H1 (cell line): ENCODE measurements around the gene PEX14. TPM values are rescaled to one million over a fixed set of nuclear protein-coding genes. Genes with fewer than 3 reads are reported as not detected.

Source experiments
- CTCF ChIA-PET: fragments of 300-600 bp; sonication (Branson Sonifier 250); formaldehyde crosslinking; loops from one replicate; lab custom pipeline; 2021; ENCODE audit not compliant: partially characterized antibody; lab: Charles Lee
- POLR2A ChIA-PET: fragments of 300-600 bp; sonication (Branson Sonifier 250); formaldehyde crosslinking; loops from one replicate; lab custom pipeline; 2021; ENCODE audit warnings: inconsistent platforms; ENCODE audit not compliant: partially characterized antibody; lab: Charles Lee
- DNase-seq, 2 experiments: peaks; one replicate each; pipeline versions ENCODE4 v3.0.0 to v3.0.0-alpha.2; 2010 to 2022; ENCODE audit warnings: low spot score in 2 of 2, low read depth in 1 of 2, mixed read lengths in 1 of 2
- FAIRE-seq: peaks from 2 replicates; lab custom pipeline; 2011; peaks lifted over from hg19 to GRCh38; lab: Jason Lieb, UNC
- H2AFZ ChIP-seq: 2 replicates; pipeline ENCODE4 v1.8.1; 2012; ENCODE audit warnings: low read length, inconsistent platforms
- H2AK5ac ChIP-seq: 2 replicates; pipeline ENCODE4 v1.6.1; 2013; ENCODE audit warnings: low read depth, low read length
- H2BK120ac ChIP-seq: replicated peaks from 2 replicates; pipeline ENCODE3; 2013; ENCODE audit warnings: low read depth, low read length, inconsistent platforms
- H2BK12ac ChIP-seq: 2 replicates; pipeline ENCODE4 v1.6.1; 2013; ENCODE audit warnings: low read depth, low read length
- H2BK15ac ChIP-seq: 2 replicates; pipeline ENCODE4 v1.6.1; 2013; ENCODE audit warnings: low read length
- H2BK20ac ChIP-seq: 2 replicates; pipeline ENCODE4 v1.6.1; 2013; ENCODE audit warnings: low read length
- H2BK5ac ChIP-seq: 2 replicates; pipeline ENCODE4 v1.6.1; 2013; ENCODE audit warnings: low read depth, low read length
- H3K14ac ChIP-seq: 2 replicates; pipeline ENCODE4 v1.6.1; 2013; ENCODE audit warnings: inconsistent platforms; ENCODE audit not compliant: insufficient read length
- H3K18ac ChIP-seq: 2 replicates; pipeline ENCODE4 v1.6.1; 2013; ENCODE audit warnings: low read length; ENCODE audit errors: extremely low read depth
- H3K23ac ChIP-seq: 2 replicates; pipeline ENCODE4 v1.6.1; 2013; ENCODE audit warnings: inconsistent platforms; ENCODE audit not compliant: insufficient read length
- H3K23me2 ChIP-seq: 2 replicates; pipeline ENCODE4 v1.6.1; 2013; ENCODE audit warnings: low read depth, low read length
- H3K27ac ChIP-seq: 2 replicates; pipeline ENCODE4 v1.6.1; 2011; ENCODE audit warnings: low read depth, low read length, inconsistent platforms
- H3K27me3 ChIP-seq, 4 experiments: replicated peaks in 1 of 4; 1 replicate in 1 of 4; 2 replicates in 3 of 4; pipeline versions ENCODE4 v1.6.1 to v1.8.1; 2011 to 2013; ENCODE audit warnings: low read length in 3 of 4, mild to moderate bottlenecking in 3 of 4, inconsistent platforms in 2 of 4, mixed read lengths in 2 of 4, moderate library complexity in 1 of 4; ENCODE audit not compliant: control insufficient read depth in 3 of 4, insufficient read depth in 3 of 4; ENCODE audit errors: extremely low read depth in 1 of 4
- H3K36me3 ChIP-seq, 4 experiments: 2 replicates each; pipeline versions ENCODE4 v1.6.1 to v1.8.1; 2011 to 2013; ENCODE audit warnings: mild to moderate bottlenecking in 4 of 4, low read length in 3 of 4, moderate library complexity in 2 of 4, control low read depth in 1 of 4, inconsistent platforms in 1 of 4; ENCODE audit not compliant: insufficient read depth in 4 of 4, control insufficient read depth in 2 of 4
- H3K4ac ChIP-seq: replicated peaks from 2 replicates; pipeline ENCODE3; 2013; ENCODE audit warnings: low read length, low read depth, mixed read lengths, inconsistent platforms; ENCODE audit not compliant: insufficient read length
- H3K4me1 ChIP-seq, 4 experiments: replicated peaks in 1 of 4; 1 replicate in 1 of 4; 2 replicates in 3 of 4; pipeline versions ENCODE4 v1.6.1 to v1.8.1; 2011 to 2013; ENCODE audit warnings: low read length in 3 of 4, inconsistent platforms in 2 of 4, mixed read lengths in 1 of 4; ENCODE audit not compliant: insufficient read depth in 4 of 4, control insufficient read depth in 3 of 4
- H3K4me2 ChIP-seq, 2 experiments: 2 replicates each; pipeline versions ENCODE4 v1.6.1 to v1.8.1; 2011 to 2013; ENCODE audit warnings: low read depth in 2 of 2, low read length in 2 of 2, control low read depth in 1 of 2, inconsistent platforms in 1 of 2, mild to moderate bottlenecking in 1 of 2; ENCODE audit not compliant: insufficient read depth in 1 of 2
- H3K4me3 ChIP-seq, 4 experiments: fragments of 200-600, 300-600 bp in 1 of 4; sonication (generic), shearing (Covaris generic), sonication (Bioruptor Twin) in 1 of 4; 2 replicates each; pipeline versions ENCODE4 v1.5.1 to v1.8.1; 2011 to 2016; ENCODE audit warnings: low read length in 4 of 4, low read depth in 3 of 4, control low read depth in 2 of 4, inconsistent platforms in 2 of 4, mild to moderate bottlenecking in 2 of 4, mixed read lengths in 1 of 4, moderate library complexity in 1 of 4; ENCODE audit not compliant: insufficient read depth in 2 of 4; ENCODE audit errors: extremely low read depth in 1 of 4
- H3K56ac ChIP-seq: replicated peaks from 2 replicates; pipeline ENCODE3; 2013; ENCODE audit warnings: low read depth, mild to moderate bottlenecking, mixed read lengths, low read length, inconsistent platforms; ENCODE audit not compliant: insufficient read length
- H3K79me1 ChIP-seq: 2 replicates; pipeline ENCODE4 v1.6.1; 2013; ENCODE audit warnings: low read depth, low read length, control low read depth
- H3K79me2 ChIP-seq, 2 experiments: 2 replicates each; pipeline versions ENCODE4 v1.6.1 to v1.8.1; 2012 to 2013; ENCODE audit warnings: low read length in 2 of 2, mild to moderate bottlenecking in 2 of 2, inconsistent platforms in 1 of 2; ENCODE audit not compliant: insufficient read depth in 2 of 2, control insufficient read depth in 1 of 2
- H3K9ac ChIP-seq, 4 experiments: replicated peaks in 1 of 4; 1 replicate in 1 of 4; 2 replicates in 3 of 4; pipeline versions ENCODE4 v1.6.1 to v1.8.1; 2011 to 2013; ENCODE audit warnings: low read depth in 3 of 4, low read length in 3 of 4, control low read depth in 2 of 4, mild to moderate bottlenecking in 2 of 4, moderate library complexity in 2 of 4, inconsistent platforms in 1 of 4; ENCODE audit errors: extremely low read depth in 1 of 4
- H3K9me3 ChIP-seq, 2 experiments: 2 replicates each; pipeline versions ENCODE4 v1.6.1 to v1.8.1; 2012 to 2013; ENCODE audit warnings: mild to moderate bottlenecking in 2 of 2, moderate library complexity in 2 of 2, control low read depth in 1 of 2, inconsistent platforms in 1 of 2, low read depth in 1 of 2, low read length in 1 of 2, mixed read lengths in 1 of 2; ENCODE audit not compliant: insufficient read depth in 2 of 2
- H4K20me1 ChIP-seq, 2 experiments: replicated peaks in 1 of 2; 2 replicates each; pipeline versions ENCODE3 to v1.8.1; 2011 to 2013; ENCODE audit warnings: inconsistent platforms in 2 of 2, low read length in 2 of 2, mild to moderate bottlenecking in 1 of 2; ENCODE audit not compliant: insufficient read depth in 2 of 2, control insufficient read depth in 1 of 2
- H4K5ac ChIP-seq: 2 replicates; pipeline ENCODE4 v1.6.1; 2013; ENCODE audit warnings: low read length, low read depth, mixed read lengths, inconsistent platforms; ENCODE audit not compliant: insufficient read length
- H4K8ac ChIP-seq: 2 replicates; pipeline ENCODE4 v1.8.0; 2013; ENCODE audit warnings: mild to moderate bottlenecking, moderate library complexity, low read length, inconsistent platforms; ENCODE audit not compliant: insufficient read depth; ENCODE audit errors: extremely low read depth
- H4K91ac ChIP-seq: replicated peaks from 2 replicates; pipeline ENCODE3; 2013; ENCODE audit warnings: low read length, mixed read lengths, inconsistent platforms; ENCODE audit not compliant: insufficient read length
- CREB1 ChIP-seq: IDR thresholded peaks from 2 replicates; pipeline ENCODE4 v1.6.1; 2012; ENCODE audit warnings: inconsistent platforms
- KDM1A ChIP-seq: fragments of 200-600, 300-600 bp; sonication (generic); IDR thresholded peaks from 2 replicates; pipeline ENCODE4 v1.7.1; 2016; ENCODE audit warnings: mild to moderate bottlenecking, low read length, borderline replicate concordance
- MAX ChIP-seq: IDR thresholded peaks from 2 replicates; pipeline ENCODE4 v1.6.1; 2012; ENCODE audit warnings: inconsistent platforms
- USF2 ChIP-seq: IDR thresholded peaks from 2 replicates; pipeline ENCODE4 v1.6.1; 2011; ENCODE audit warnings: low read length, improper control_type of control experiment
- WGBS, 2 experiments: shearing (Covaris generic) in 1 of 2; methylation state at CpG; one replicate each; pipeline versions ENCODE4 v1.1.6 to v1.1.7; 2013 to 2015; ENCODE audit warnings: low lambda C conversion rate in 2 of 2, mixed read lengths in 2 of 2, inconsistent platforms in 1 of 2, low coverage in 1 of 2, missing lambda C conversion rate in 1 of 2; ENCODE audit not compliant: insufficient replicate concordance in 2 of 2, insufficient coverage in 1 of 2, insufficient read length in 1 of 2; ENCODE audit errors: extremely low coverage in 1 of 2, missing lambda C conversion rate in 1 of 2; 5-methylcytosine and 5-hydroxymethylcytosine counted together
- polyA plus RNA-seq, 7 experiments: library from polyadenylated mRNA; depleted of rRNA in 3 of 7; stranded (reverse) in 5 of 7; unstranded in 2 of 7; fragments of >200 nt in 5 of 7; fragments of 200-250 nt in 2 of 7; gene quantifications; 1 replicate in 5 of 7; 2 replicates in 1 of 7; 4 replicates in 1 of 7; pipeline versions ENCODE4 v1.2.1 to v1.2.3, GENCODE V29; 2011 to 2013; ENCODE audit warnings: missing spikeins in 2 of 7, mixed read lengths in 2 of 7
- total RNA-seq: library from RNA; stranded (reverse); fragmentation: NEBNext Ultra II Directional; extraction: Animal tissue kit (Norgen Biotek cat#: 25700); gene quantifications from 2 replicates; pipeline ENCODE4 v1.2.1, GENCODE V29; 2021

PEX14 gene
- total and polyA plus RNA-seq, 2 of the 8 experiments (the other 6 are each of a cell fraction or from before 2014, with no cell fraction given) = 13.0 to 19.8 TPM

GRCh38 chr1:10495952-10496351 lies 21.2 kb downstream of the PEX14 start:
- POLR2A ChIA-PET = no interaction called here
- no peak overlapping the region for H3K23ac ChIP-seq
- H3K4ac ChIP-seq = no peak overlapping the region
- no peak overlapping the region for H3K4me2 ChIP-seq
- H2BK5ac ChIP-seq = no peak overlapping the region; the same call in 1 of the 2 replicates
- peaks cover 0 to 4% (median 0%) of the 10 kb centered on the region in 4 experiments; a peak in 1 of 8 replicates for H3K36me3 ChIP-seq
- H4K5ac ChIP-seq = no peak overlapping the region
- peaks cover 4 to 7% of the 10 kb centered on the region in 2 experiments for H4K20me1 ChIP-seq
- H4K8ac ChIP-seq = peak overlapping the region; percentile 54
- H3K9ac ChIP-seq = no peak overlapping the region; a peak in 1 of 7 replicates
- no peak overlapping the region for H2BK15ac ChIP-seq
- no peak for DNase-seq
- H3K27ac ChIP-seq = no peak overlapping the region
- no peak overlapping the region for H3K56ac ChIP-seq
- peaks cover 6% of the 10 kb centered on the region; the same call in 1 of the 2 replicates for H3K79me1 ChIP-seq
- H3K18ac ChIP-seq = no peak overlapping the region
- H2AK5ac ChIP-seq = no peak overlapping the region
- no peak overlapping the region for H4K91ac ChIP-seq
- FAIRE-seq = no peak
- no peak for TF ChIP-seq MAX
- no peak for TF ChIP-seq CREB1
- no peak for TF ChIP-seq USF2
- TF ChIP-seq KDM1A = no peak
- H3K9me3 ChIP-seq = no peaks in the 10 kb centered on the region
- H3K4me3 ChIP-seq = no peak overlapping the region
- H2AFZ ChIP-seq = no peak overlapping the region
- H3K23me2 ChIP-seq = no peaks in the 10 kb centered on the region
- no peak overlapping the region for H2BK20ac ChIP-seq
- 87% methylated on average over 14 of the region's 14 CpGs; no CpG with 5 or more reads in 1 of the 2 experiments for WGBS, 2 experiments
- H3K14ac ChIP-seq = no peak overlapping the region
- no peaks in the 10 kb centered on the region for H3K27me3 ChIP-seq
- peaks cover 0 to 38% of the 10 kb centered on the region in 2 experiments; a peak in 2 of 4 replicates for H3K79me2 ChIP-seq
- CTCF ChIA-PET = interaction anchor here (0.5 to 8.5 kb wide), 10 partner anchors 10 to 1767 kb away, joined by 3 to 132 read pairs (median 4); partner anchors contain the start of gene CENPS
- peaks cover 0 to 6% (median 3%) of the 10 kb centered on the region in 4 experiments; a peak in 4 of 7 replicates for H3K4me1 ChIP-seq
- no peak overlapping the region for H2BK12ac ChIP-seq
- no peak overlapping the region for H2BK120ac ChIP-seq
